Measurements from ENCODE around the gene ARHGAP30. TPM values are rescaled to one million over a fixed set of nuclear protein-coding genes. Genes with fewer than 3 reads are reported as not detected.
"Not testable (repeated sequence)": the region's sequence is repeated elsewhere in the genome, so short reads cannot be mapped to it uniquely, and the experiment has no call there.

The ARHGAP30 gene
- total RNA-seq, 1 donor from 2014 or later, result 0.42 TPM

GRCh38 chr1:161066694-161067093, 3.0 kb downstream of the ARHGAP30 start:
- H3K36me3 ChIP-seq (ENCODE audit: control insufficient read depth, insufficient read depth, low read length), result no peaks in the 10 kb centered on the region

GRCh38 chr1:161065681-161066080, 4.0 kb downstream of the ARHGAP30 start:
- H3K4me3 ChIP-seq (ENCODE audit: low read depth, low read length); H3K36me3 ChIP-seq (ENCODE audit: control insufficient read depth, insufficient read depth, low read length); H3K27me3 ChIP-seq (ENCODE audit: control insufficient read depth, insufficient read depth, low read length); DNase-seq (ENCODE audit: low read depth): not testable (repeated sequence)

More at GRCh38 chr1:161066694-161067093, 3.0 kb downstream of the ARHGAP30 start:
- Histone ChIP-seq H3K27me3 (ENCODE audit: control insufficient read depth, insufficient read depth, low read length) (no peaks in the 10 kb centered on the region), H3K4me3 (ENCODE audit: low read depth, low read length) (no peak overlapping the region)
- no peak for TF ChIP-seq CTCF (IDR thresholded peaks at IDR 0.05; ENCODE audit: insufficient read depth, low read length, poor library complexity, severe bottlenecking)
- DNase-seq (ENCODE audit: low read depth), result no peak

GRCh38 chr1:161063936-161064335, 5.8 kb downstream of the ARHGAP30 start:
- H3K4me3 ChIP-seq (ENCODE audit: low read depth, low read length); DNase-seq (ENCODE audit: low read depth); H3K27me3 ChIP-seq (ENCODE audit: control insufficient read depth, insufficient read depth, low read length); H3K36me3 ChIP-seq (ENCODE audit: control insufficient read depth, insufficient read depth, low read length): not testable (repeated sequence)

DNA sequence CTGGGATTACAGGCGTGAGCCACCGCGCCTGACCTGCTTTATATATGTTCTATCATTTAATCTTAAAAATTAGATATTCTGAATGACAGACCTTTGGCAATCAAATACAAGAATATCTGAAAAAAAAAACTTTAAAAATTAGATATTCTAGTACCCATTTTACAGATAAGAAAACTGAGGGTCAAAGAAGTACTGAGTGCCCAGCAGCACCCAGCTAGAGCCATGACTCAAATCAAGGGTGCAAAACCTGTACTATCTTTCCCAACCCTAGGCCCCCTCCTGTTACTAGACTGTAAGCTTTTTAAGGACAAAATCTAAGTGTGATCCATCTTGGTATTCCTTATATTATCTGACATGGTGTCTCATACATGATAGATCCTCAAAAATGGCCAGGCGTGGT, 8.3 kb downstream of the ARHGAP30 start:
- no peak overlapping the region for H3K4me3 ChIP-seq (ENCODE audit: low read depth, low read length)
- H3K36me3 ChIP-seq (ENCODE audit: control insufficient read depth, insufficient read depth, low read length), result no peaks in the 10 kb centered on the region
- H3K27me3 ChIP-seq (ENCODE audit: control insufficient read depth, insufficient read depth, low read length), result no peaks in the 10 kb centered on the region
- no peak for DNase-seq (ENCODE audit: low read depth)
- TF ChIP-seq CTCF (IDR thresholded peaks at IDR 0.05; ENCODE audit: insufficient read depth, low read length, poor library complexity, severe bottlenecking), result no peak

GRCh38 chr1:161059293-161059692, 10.4 kb downstream of the ARHGAP30 start:
- TF ChIP-seq CTCF (IDR thresholded peaks at IDR 0.05; ENCODE audit: insufficient read depth, low read length, poor library complexity, severe bottlenecking), result no peak
- no peak overlapping the region for H3K4me3 ChIP-seq (ENCODE audit: low read depth, low read length)
- DNase-seq (ENCODE audit: low read depth), result no peak
- no peaks in the 10 kb centered on the region for H3K36me3 ChIP-seq (ENCODE audit: control insufficient read depth, insufficient read depth, low read length)
- no peaks in the 10 kb centered on the region for H3K27me3 ChIP-seq (ENCODE audit: control insufficient read depth, insufficient read depth, low read length)

DNA sequence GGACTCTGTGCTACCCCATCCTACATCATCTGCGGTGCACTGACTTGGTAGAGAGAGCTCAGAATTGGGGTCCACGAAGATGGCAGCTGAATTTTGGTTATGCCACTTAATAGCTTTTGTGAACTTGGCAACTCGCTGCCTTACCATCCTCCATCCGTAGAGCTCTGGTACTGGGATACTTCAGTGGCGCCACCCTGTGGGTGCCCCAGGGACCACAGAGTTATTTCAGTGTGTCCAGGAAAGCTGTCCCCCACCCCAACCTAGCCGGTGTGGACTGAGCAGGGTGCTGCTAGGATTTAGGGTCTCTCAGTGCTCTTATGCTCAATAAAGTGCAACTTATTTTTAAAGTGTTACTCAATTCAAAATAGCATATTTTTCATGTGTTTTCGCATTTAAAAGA, 14.9 kb downstream of the ARHGAP30 start:
- no peak for DNase-seq (ENCODE audit: low read depth)
- H3K36me3 ChIP-seq (ENCODE audit: control insufficient read depth, insufficient read depth, low read length), result no peaks in the 10 kb centered on the region
- peak; percentile 2 for TF ChIP-seq CTCF (IDR thresholded peaks at IDR 0.05; ENCODE audit: insufficient read depth, low read length, poor library complexity, severe bottlenecking)
- H3K27me3 ChIP-seq (ENCODE audit: control insufficient read depth, insufficient read depth, low read length), result no peaks in the 10 kb centered on the region
- H3K4me3 ChIP-seq (ENCODE audit: low read depth, low read length), result no peak overlapping the region

DNA sequence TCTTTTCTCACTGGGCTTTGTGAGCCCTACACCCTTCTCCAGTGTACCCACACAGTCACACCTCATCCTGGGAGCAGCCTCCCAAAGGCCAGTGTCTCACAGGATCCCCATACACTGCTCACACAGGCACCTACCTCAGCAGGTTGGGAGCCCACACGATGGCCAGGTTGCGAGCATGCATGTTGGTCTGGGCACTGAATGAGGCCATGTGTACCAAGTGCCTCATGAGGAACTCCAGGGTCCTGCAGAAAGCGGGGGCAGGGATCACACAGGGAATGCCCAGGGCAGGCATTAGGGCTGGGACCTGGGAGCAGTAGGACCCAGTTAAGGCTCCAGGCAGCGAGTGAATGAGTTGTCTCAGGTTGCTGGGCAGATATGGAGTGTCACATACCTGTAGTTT, 15.5 kb downstream of the ARHGAP30 start:
- no peak for TF ChIP-seq CTCF (IDR thresholded peaks at IDR 0.05; ENCODE audit: insufficient read depth, low read length, poor library complexity, severe bottlenecking)
- Histone ChIP-seq H3K27me3 (ENCODE audit: control insufficient read depth, insufficient read depth, low read length) (no peaks in the 10 kb centered on the region), H3K4me3 (ENCODE audit: low read depth, low read length) (no peak overlapping the region), H3K36me3 (ENCODE audit: control insufficient read depth, insufficient read depth, low read length) (no peaks in the 10 kb centered on the region)
- no peak for DNase-seq (ENCODE audit: low read depth)

Measured in kidney epithelial cell (primary cell).